Erythroblast (primary cell): ENCODE measurements around the gene NDRG3.
"Not testable (repeated sequence)": the region's sequence is repeated elsewhere in the genome, so short reads cannot be mapped to it uniquely, and the experiment has no call there.

Source experiments
- GATA1 ChIP-seq: IDR thresholded peaks from 2 replicates; pipeline ENCODE4 v1.6.1; 2011; ENCODE audit warnings: low read depth, mild to moderate bottlenecking, control low read depth, low read length, moderate library complexity
- POLR2A ChIP-seq: IDR thresholded peaks from 2 replicates; pipeline ENCODE4 v1.6.1; 2011; ENCODE audit warnings: mild to moderate bottlenecking, low read length

GRCh38 chr20:36675545-36675944 is 70.3 kb downstream of the NDRG3 start:
- TF ChIP-seq POLR2A, GATA1: not testable (repeated sequence)
